Vagina (tissue), 2 donors: ENCODE results near the gene MEGF9. TPM values are rescaled to one million over a fixed set of nuclear protein-coding genes. Genes with fewer than 3 reads are reported as not detected.

ENCODE experiments used
- DNase-seq, 2 donors: peaks; one replicate each; pipeline ENCODE4 v3.0.0-alpha.2; 2017; ENCODE audit errors: extremely low spot score in 2 of 2
- H3K27ac ChIP-seq: fragments of 200-600 bp; sonication (generic); one replicate; pipeline ENCODE4 v1.5.1; 2019
- H3K27me3 ChIP-seq: fragments of 200-600 bp; sonication (generic); one replicate; pipeline ENCODE4 v1.5.1; 2019
- H3K36me3 ChIP-seq, 2 donors: fragments of 200-600 bp; sonication (generic); one replicate each; pipeline ENCODE4 v1.5.1; 2017 to 2019
- H3K4me1 ChIP-seq: fragments of 200-600 bp; sonication (generic); one replicate; pipeline ENCODE4 v1.5.1; 2019
- H3K4me3 ChIP-seq, 2 donors: fragments of 200-600 bp; sonication (generic); 1 replicate in 1 of 2; 2 replicates in 1 of 2; pipeline ENCODE4 v1.5.1; 2016 to 2019
- H3K9me3 ChIP-seq: fragments of 200-600 bp; sonication (generic); one replicate; pipeline ENCODE4 v1.5.1; 2019
- POLR2A ChIP-seq, 2 donors: fragments of 450-650 bp; IDR thresholded peaks; one replicate each; pipeline ENCODE4 v1.6.1; 2017; ENCODE audit warnings: antibody characterized with exemption in 2 of 2, mild to moderate bottlenecking in 2 of 2, moderate library complexity in 2 of 2
- POLR2AphosphoS5 ChIP-seq, 2 donors: sonication (generic); formaldehyde crosslinking; IDR thresholded peaks; one replicate each; pipeline ENCODE4 v1.9.0; 2017; ENCODE audit warnings: antibody characterized with exemption in 2 of 2, mild to moderate bottlenecking in 2 of 2, low read depth in 1 of 2; ENCODE audit not compliant: insufficient read depth in 1 of 2
- intact Hi-C: fragments of 100-400 bp; cut with DNase I; formaldehyde crosslinking; loops from one replicate; pipeline ENCODE4 v1.15.1; 2023
- total RNA-seq: library from RNA; depleted of rRNA; stranded (reverse); fragments of >200 nt; gene quantifications from one replicate; pipeline ENCODE4 v1.2.3, GENCODE V29; 2016
- TF ChIP-seq, protein P1 (sequence below), 3 experiments: fragments of 450-650 bp in 2 of 3; fragments of 200-600 bp in 1 of 3; sonication (generic) in 1 of 3; IDR thresholded peaks; one replicate each; pipeline ENCODE4 v1.5.1; 2017 to 2019; ENCODE audit warnings: antibody characterized with exemption in 3 of 3, mild to moderate bottlenecking in 2 of 3, moderate library complexity in 2 of 3

The MEGF9 gene
- total RNA-seq, 1 donor from 2014 or later: 17.7 TPM

DNA sequence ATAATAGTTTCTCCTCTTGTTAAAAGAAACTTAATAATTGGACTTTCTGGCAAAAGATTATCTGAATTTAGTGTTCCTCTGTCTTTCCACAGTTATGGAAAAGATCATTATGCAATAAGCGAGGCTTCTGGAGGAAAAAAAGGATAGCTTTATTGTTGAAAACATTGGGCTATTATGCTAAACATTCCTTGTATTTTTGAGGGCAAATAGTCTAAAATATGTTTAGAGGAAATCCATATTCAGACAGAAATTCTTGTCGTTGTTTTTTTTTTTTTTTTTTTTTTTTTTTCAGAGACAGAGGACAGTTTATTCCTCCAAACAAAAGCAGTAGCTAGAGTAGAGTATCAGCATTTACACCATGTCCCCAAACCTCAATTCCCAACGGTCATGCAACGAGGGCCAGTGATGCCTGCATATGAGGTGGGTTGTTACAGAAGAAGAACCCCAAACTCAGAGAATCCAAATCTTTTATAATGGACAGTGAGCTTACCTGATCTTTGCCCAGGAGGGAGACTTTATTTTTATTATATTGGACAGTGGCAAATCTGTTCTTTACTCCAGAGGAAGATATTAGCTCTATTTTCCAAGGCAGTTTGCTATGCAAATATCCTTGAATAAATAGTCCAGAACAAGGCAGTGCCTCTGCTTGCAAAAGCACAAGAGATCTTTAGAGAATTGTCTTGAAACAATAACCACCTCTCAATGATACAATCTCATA, 85.9 kb downstream of the MEGF9 start:
- H3K36me3 ChIP-seq: no peaks in the 10 kb centered on the region
- no peak overlapping the region for H3K4me3 ChIP-seq
- H3K27ac ChIP-seq: no peak overlapping the region
- TF ChIP-seq POLR2A (IDR thresholded peaks at IDR 0.05): no peak
- intact Hi-C loops: no loop called here
- H3K27me3 ChIP-seq: no peaks in the 10 kb centered on the region
- DNase-seq: no peak
- no peaks in the 10 kb centered on the region for H3K9me3 ChIP-seq
- H3K4me1 ChIP-seq: peaks cover 7% of the 10 kb centered on the region

DNA sequence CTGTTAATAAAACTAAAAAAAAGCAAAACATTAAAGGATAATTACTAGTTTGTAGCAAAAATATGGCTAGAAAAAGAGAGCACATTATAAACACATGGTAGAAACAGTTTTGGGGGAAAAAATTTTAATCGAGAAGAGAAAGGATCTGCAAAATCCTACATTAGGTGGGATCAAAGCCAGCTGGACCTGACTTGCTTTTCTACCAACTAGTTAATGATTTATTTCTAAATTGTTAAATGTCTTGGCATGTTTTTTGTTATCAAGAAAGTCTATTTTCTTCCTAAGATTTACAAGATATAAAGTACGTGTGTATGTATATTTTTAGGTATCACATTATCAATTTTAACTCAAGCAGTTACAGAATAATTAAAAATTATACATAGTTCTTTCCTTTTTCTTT, 87.2 kb downstream of the MEGF9 start:
- Histone ChIP-seq H3K4me1 (peaks cover 7% of the 10 kb centered on the region), H3K27ac (no peak overlapping the region), H3K27me3 (no peaks in the 10 kb centered on the region), H3K4me3 (no peak overlapping the region), H3K36me3 (no peaks in the 10 kb centered on the region), H3K9me3 (no peaks in the 10 kb centered on the region)
- DNase-seq: no peak
- TF ChIP-seq, protein P1, sequence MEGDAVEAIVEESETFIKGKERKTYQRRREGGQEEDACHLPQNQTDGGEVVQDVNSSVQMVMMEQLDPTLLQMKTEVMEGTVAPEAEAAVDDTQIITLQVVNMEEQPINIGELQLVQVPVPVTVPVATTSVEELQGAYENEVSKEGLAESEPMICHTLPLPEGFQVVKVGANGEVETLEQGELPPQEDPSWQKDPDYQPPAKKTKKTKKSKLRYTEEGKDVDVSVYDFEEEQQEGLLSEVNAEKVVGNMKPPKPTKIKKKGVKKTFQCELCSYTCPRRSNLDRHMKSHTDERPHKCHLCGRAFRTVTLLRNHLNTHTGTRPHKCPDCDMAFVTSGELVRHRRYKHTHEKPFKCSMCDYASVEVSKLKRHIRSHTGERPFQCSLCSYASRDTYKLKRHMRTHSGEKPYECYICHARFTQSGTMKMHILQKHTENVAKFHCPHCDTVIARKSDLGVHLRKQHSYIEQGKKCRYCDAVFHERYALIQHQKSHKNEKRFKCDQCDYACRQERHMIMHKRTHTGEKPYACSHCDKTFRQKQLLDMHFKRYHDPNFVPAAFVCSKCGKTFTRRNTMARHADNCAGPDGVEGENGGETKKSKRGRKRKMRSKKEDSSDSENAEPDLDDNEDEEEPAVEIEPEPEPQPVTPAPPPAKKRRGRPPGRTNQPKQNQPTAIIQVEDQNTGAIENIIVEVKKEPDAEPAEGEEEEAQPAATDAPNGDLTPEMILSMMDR (IDR thresholded peaks at IDR 0.05): no peak
- TF ChIP-seq POLR2A (IDR thresholded peaks at IDR 0.05) (no peak), POLR2AphosphoS5 (IDR thresholded peaks at IDR 0.05; ENCODE audit: insufficient read depth in 1 of 2, low read depth in 1 of 2) (no peak)
- intact Hi-C loops: no loop called here

DNA sequence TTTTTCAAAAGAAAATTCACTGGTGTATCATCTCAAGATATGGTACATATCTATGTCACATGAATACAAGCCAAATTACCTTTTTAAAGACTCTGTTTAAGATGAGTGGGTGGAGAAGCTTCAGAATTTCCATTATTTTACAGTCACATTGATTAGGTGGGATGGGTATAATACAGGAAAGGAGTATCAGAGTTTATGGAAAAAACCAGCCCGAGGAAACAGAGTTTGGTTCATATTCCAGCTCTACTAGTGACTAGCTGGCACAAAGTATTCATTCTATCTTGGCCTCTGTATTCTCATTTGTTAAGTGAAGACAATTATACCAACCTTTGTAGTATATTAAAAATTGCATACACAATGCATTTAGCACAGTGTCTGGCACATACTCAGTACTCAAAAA, 87.8 kb downstream of the MEGF9 start:
- H3K4me3 ChIP-seq: no peak overlapping the region
- H3K36me3 ChIP-seq: no peaks in the 10 kb centered on the region
- intact Hi-C loops: no loop called here
- H3K27me3 ChIP-seq: no peaks in the 10 kb centered on the region
- H3K27ac ChIP-seq: no peak overlapping the region
- TF ChIP-seq, protein P1 (IDR thresholded peaks at IDR 0.05): no peak
- no peak for TF ChIP-seq POLR2AphosphoS5 (IDR thresholded peaks at IDR 0.05; ENCODE audit: insufficient read depth in 1 of 2, low read depth in 1 of 2)
- TF ChIP-seq POLR2A (IDR thresholded peaks at IDR 0.05): no peak
- no peak for DNase-seq
- peaks cover 7% of the 10 kb centered on the region for H3K4me1 ChIP-seq
- H3K9me3 ChIP-seq: no peaks in the 10 kb centered on the region

DNA sequence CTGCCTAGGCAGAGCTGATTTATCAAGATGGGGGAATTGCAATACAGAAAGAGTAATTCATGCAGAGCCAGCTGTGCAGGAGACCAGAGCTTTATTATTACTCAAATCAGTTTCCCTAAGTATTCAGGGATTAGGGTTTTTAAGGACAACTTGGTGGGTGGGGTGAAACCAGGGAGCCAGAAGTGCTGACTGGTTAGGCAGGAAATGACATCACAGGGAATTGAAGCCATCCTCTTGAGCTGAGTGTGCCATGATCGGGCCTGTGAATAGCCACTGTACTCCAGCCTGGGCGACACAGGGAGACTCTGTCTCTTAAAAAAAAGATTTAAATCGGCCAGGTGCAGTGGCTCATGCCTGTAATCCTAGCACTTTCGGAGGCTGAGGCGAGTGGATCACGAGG, 89.0 kb downstream of the MEGF9 start:
- Histone ChIP-seq H3K4me1 (peaks cover 7% of the 10 kb centered on the region), H3K9me3 (no peaks in the 10 kb centered on the region), H3K27me3 (no peaks in the 10 kb centered on the region), H3K4me3 (no peak overlapping the region), H3K36me3 (no peaks in the 10 kb centered on the region), H3K27ac (no peak overlapping the region)
- DNase-seq: no peak
- TF ChIP-seq POLR2AphosphoS5 (IDR thresholded peaks at IDR 0.05; ENCODE audit: insufficient read depth in 1 of 2, low read depth in 1 of 2) (no peak), POLR2A (IDR thresholded peaks at IDR 0.05) (no peak)
- TF ChIP-seq, protein P1 (IDR thresholded peaks at IDR 0.05): no peak
- intact Hi-C loops: no loop called here

DNA sequence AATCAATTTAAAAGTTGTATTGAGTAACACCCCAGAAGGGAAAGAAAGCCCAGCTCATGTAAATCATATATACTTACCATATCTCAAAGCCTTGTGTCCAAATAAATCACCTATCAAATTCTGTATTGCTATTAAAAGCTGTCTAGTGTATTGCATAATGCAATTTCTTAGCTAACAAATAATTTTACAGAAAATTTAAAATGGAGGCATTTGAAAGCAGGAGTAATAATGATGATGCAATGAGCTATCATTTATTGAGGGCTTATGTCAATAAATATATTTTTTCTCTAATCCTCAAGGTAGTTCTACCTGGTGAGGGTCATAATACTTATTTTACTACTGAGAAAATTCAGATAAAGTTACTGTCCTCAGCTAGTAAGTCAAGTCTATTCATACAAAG, 91.5 kb downstream of the MEGF9 start:
- TF ChIP-seq POLR2AphosphoS5 (IDR thresholded peaks at IDR 0.05; ENCODE audit: insufficient read depth in 1 of 2, low read depth in 1 of 2) (no peak), POLR2A (IDR thresholded peaks at IDR 0.05) (no peak)
- TF ChIP-seq, protein P1 (IDR thresholded peaks at IDR 0.05): no peak
- H3K9me3 ChIP-seq: no peaks in the 10 kb centered on the region
- no peaks in the 10 kb centered on the region for H3K27me3 ChIP-seq
- no peak overlapping the region for H3K4me3 ChIP-seq
- no peaks in the 10 kb centered on the region for H3K36me3 ChIP-seq
- no peak overlapping the region for H3K27ac ChIP-seq
- DNase-seq: no peak
- intact Hi-C loops: no loop called here
- peaks cover 7% of the 10 kb centered on the region for H3K4me1 ChIP-seq
